CD4-positive, alpha-beta T cell (primary cell): ENCODE measurements around the gene ALDH9A1. TPM values are rescaled to one million over a fixed set of nuclear protein-coding genes. Genes with fewer than 3 reads are reported as not detected.

ENCODE experiments used
- ATAC-seq: fragments of 200-7000 bp; cut with Tn5 transposase; one replicate; pipeline ENCODE4 v1.10.0; 2022; ENCODE audit warnings: mild to moderate bottlenecking; ENCODE audit not compliant: poor library complexity
- CTCF ChIA-PET: fragments of 350-600 bp; sonication (Branson Sonifier 250); formaldehyde crosslinking; loops from one replicate; lab custom pipeline; 2021; ENCODE audit warnings: antibody characterized with exemption, inconsistent platforms; lab: Charles Lee
- POLR2A ChIA-PET: fragments of 350-600 bp; sonication (Branson Sonifier 250); formaldehyde crosslinking; loops from one replicate; lab custom pipeline; 2021; ENCODE audit warnings: antibody characterized with exemption, inconsistent platforms; lab: Charles Lee
- DNase-seq, 14 experiments: peaks; one replicate each; pipeline ENCODE4 v3.0.0-alpha.2; 2013 to 2020; ENCODE audit warnings: mixed read lengths in 2 of 14
- H3K27ac ChIP-seq, 2 donors: one replicate each; pipeline versions ENCODE4 v1.5.1 to v1.7.0; 2013; ENCODE audit warnings: low read length in 2 of 2, low read depth in 1 of 2, mild to moderate bottlenecking in 1 of 2
- H3K27me3 ChIP-seq, 2 experiments: 1 replicate in 1 of 2; 2 replicates in 1 of 2; pipeline versions ENCODE4 v1.6.1 to v1.7.0; 2013; ENCODE audit warnings: low read length in 2 of 2, control low read depth in 1 of 2, mild to moderate bottlenecking in 1 of 2, moderate library complexity in 1 of 2; ENCODE audit not compliant: insufficient read depth in 2 of 2, control insufficient read depth in 1 of 2
- H3K36me3 ChIP-seq: one replicate; pipeline ENCODE4 v1.6.1; 2013; ENCODE audit warnings: low read length, control low read depth; ENCODE audit not compliant: insufficient read depth
- H3K4me1 ChIP-seq: one replicate; pipeline ENCODE4 v1.6.1; 2013; ENCODE audit warnings: low read length, control low read depth; ENCODE audit not compliant: insufficient read depth
- H3K4me3 ChIP-seq: one replicate; pipeline ENCODE4 v1.5.1; 2013; ENCODE audit warnings: mild to moderate bottlenecking, low read length, moderate library complexity
- H3K9me3 ChIP-seq, 2 experiments: 1 replicate in 1 of 2; 2 replicates in 1 of 2; pipeline versions ENCODE4 v1.6.1 to v1.7.0; 2013; ENCODE audit warnings: low read length in 2 of 2, mild to moderate bottlenecking in 2 of 2, control low read depth in 1 of 2, moderate library complexity in 1 of 2; ENCODE audit not compliant: control insufficient read depth in 1 of 2, insufficient read depth in 1 of 2
- H3K27ac Mint-ChIP-seq: one replicate; pipeline ENCODE4 v1.8.0; 2020; ENCODE audit warnings: mixed read lengths
- H3K27me3 Mint-ChIP-seq: one replicate; pipeline ENCODE4 v1.8.0; 2021; ENCODE audit warnings: mixed read lengths
- H3K36me3 Mint-ChIP-seq: one replicate; pipeline ENCODE4 v1.8.0; 2021; ENCODE audit warnings: low read depth, mixed read lengths
- H3K4me1 Mint-ChIP-seq: one replicate; pipeline ENCODE4 v1.8.0; 2021; ENCODE audit warnings: low read depth, mixed read lengths
- H3K4me3 Mint-ChIP-seq: one replicate; pipeline ENCODE4 v1.8.0; 2020; ENCODE audit warnings: mild to moderate bottlenecking, mixed read lengths
- H3K9me3 Mint-ChIP-seq: one replicate; pipeline ENCODE4 v1.8.0; 2020; ENCODE audit warnings: mixed read lengths
- CTCF ChIP-seq: fragments of 200-600 bp; IDR thresholded peaks from one replicate; pipeline ENCODE4 v1.8.0; 2022; ENCODE audit warnings: antibody characterized with exemption, mild to moderate bottlenecking
- intact Hi-C, 2 experiments: fragments of 100-400 bp; cut with DNase I in 1 of 2; cut with micrococcal nuclease in 1 of 2; formaldehyde crosslinking; loops; one replicate each; pipeline versions ENCODE4 v1.15.1 to v1.9.0; 2023 to 2025; cut with DNase I, micrococcal nuclease
- total RNA-seq, 174 experiments: library from RNA in 2 of 174; stranded (reverse) in 2 of 174; gene quantifications; one replicate each; pipeline ENCODE4 v1.2.3 and lab custom pipeline; 2021 to 2026

ALDH9A1 gene
- total RNA-seq, 2 experiments from 2014 or later, result 33.9 to 35.5 TPM

- Histone ChIP-seq H3K4me1 (no peaks in the 10 kb centered on the region), H3K27me3 (peaks cover 8 to 9% of the 10 kb centered on the region in 2 experiments), H3K36me3 (no peaks in the 10 kb centered on the region), H3K4me3 (no peak overlapping the region), H3K9me3 (peaks cover 0 to 7% of the 10 kb centered on the region in 2 experiments), H3K27ac (no peak overlapping the region)
- no peaks in the 10 kb centered on the region for H3K36me3 Mint-ChIP-seq
- no peak overlapping the region for H3K27ac Mint-ChIP-seq
- DNase-seq (no peak), ATAC-seq (no peak)
- intact Hi-C loops, result no loop called here
- no peaks in the 10 kb centered on the region for H3K4me1 Mint-ChIP-seq
- H3K27me3 Mint-ChIP-seq, result peaks cover 57% of the 10 kb centered on the region
- POLR2A ChIA-PET, result no interaction called here
- TF ChIP-seq CTCF, result no peak
- no peak overlapping the region for H3K4me3 Mint-ChIP-seq
- no peaks in the 10 kb centered on the region for H3K9me3 Mint-ChIP-seq
- CTCF ChIA-PET, result no interaction called here
These were observed 81.3 kb downstream of the ALDH9A1 start for GRCh38 chr1:165616987-165617546.

GRCh38 chr1:165616054-165616612 is 82.2 kb downstream of the ALDH9A1 start:
- intact Hi-C loops, result no loop called here

More at GRCh38 chr1:165616054-165616612, 82.2 kb downstream of the ALDH9A1 start:
- Histone ChIP-seq H3K27me3 (peaks cover 8 to 9% of the 10 kb centered on the region in 2 experiments), H3K9me3 (peaks cover 4 to 7% of the 10 kb centered on the region in 2 experiments), H3K27ac (no peak overlapping the region), H3K36me3 (no peaks in the 10 kb centered on the region), H3K4me1 (no peaks in the 10 kb centered on the region), H3K4me3 (no peak overlapping the region)
- no peak for TF ChIP-seq CTCF
- POLR2A ChIA-PET, result no interaction called here
- no peaks in the 10 kb centered on the region for H3K36me3 Mint-ChIP-seq
- CTCF ChIA-PET, result no interaction called here
- H3K9me3 Mint-ChIP-seq, result no peaks in the 10 kb centered on the region
- ATAC-seq, result no peak
- H3K4me3 Mint-ChIP-seq, result no peak overlapping the region
- H3K27me3 Mint-ChIP-seq, result peaks cover 61% of the 10 kb centered on the region
- DNase-seq, result no peak
- no peaks in the 10 kb centered on the region for H3K4me1 Mint-ChIP-seq
- no peak overlapping the region for H3K27ac Mint-ChIP-seq

Other genes starting within 250 kb of the ALDH9A1 start
- gene LRRC52, start 154.6 kb downstream of the ALDH9A1 start, total RNA-seq, result not detected
- 10 to 100 TPM; 22.0 to 23.5 TPM for gene MGST3, start 67.3 kb downstream of the ALDH9A1 start, total RNA-seq
- gene TMCO1, start 70.3 kb upstream of the ALDH9A1 start, total RNA-seq, result 10 to 100 TPM; 25.7 to 27.4 TPM
- under 1 TPM; 0.67 to 0.71 TPM for gene UCK2, start 129.1 kb upstream of the ALDH9A1 start, total RNA-seq